Progenitor cell of endocrine pancreas (in vitro differentiated cells): ENCODE data around the gene CDC42BPB. TPM values are rescaled to one million over a fixed set of nuclear protein-coding genes. Genes with fewer than 3 reads are reported as not detected.
A peak's percentile ranks its signal among the peaks of the same experiment; 100 is the strongest.
"Not testable (repeated sequence)": the region's sequence is repeated elsewhere in the genome, so short reads cannot be mapped to it uniquely, and the experiment has no call there.

ENCODE experiments used
- DNase-seq: peaks from one replicate; pipeline ENCODE4 v3.0.0; 2021; ENCODE audit warnings: low spot score; ENCODE audit not compliant: unreplicated experiment
- H3K27ac Mint-ChIP-seq: 2 replicates; pipeline ENCODE4 v1.8.0; 2021; ENCODE audit warnings: mild to moderate bottlenecking, moderate library complexity, mixed read lengths
- H3K27me3 Mint-ChIP-seq: 2 replicates; pipeline ENCODE4 v1.8.0; 2021; ENCODE audit warnings: mixed read lengths
- H3K36me3 Mint-ChIP-seq: 2 replicates; pipeline ENCODE4 v1.8.0; 2022; ENCODE audit warnings: mixed read lengths; ENCODE audit not compliant: insufficient read depth
- H3K4me1 Mint-ChIP-seq: 2 replicates; pipeline ENCODE4 v1.8.0; 2021; ENCODE audit warnings: low read depth, mixed read lengths
- H3K4me3 Mint-ChIP-seq: 2 replicates; pipeline ENCODE4 v1.8.0; 2021; ENCODE audit warnings: low read depth, mild to moderate bottlenecking, moderate library complexity, mixed read lengths
- H3K9me3 Mint-ChIP-seq: 2 replicates; pipeline ENCODE4 v1.8.0; 2021; ENCODE audit warnings: low read depth, mixed read lengths
- total RNA-seq: library from RNA; stranded (reverse); gene quantifications from 2 replicates; pipeline ENCODE4 v1.2.1, GENCODE V29; 2021
- TF ChIP-seq, protein P1 (sequence below): fragments of 200-600 bp; sonication (generic); IDR thresholded peaks from one replicate; pipeline ENCODE4 v1.5.0; 2021; ENCODE audit warnings: antibody characterized with exemption, mild to moderate bottlenecking; ENCODE audit not compliant: unreplicated experiment

Gene CDC42BPB
- total RNA-seq, 1 donor from 2014 or later, result 105 TPM

DNA sequence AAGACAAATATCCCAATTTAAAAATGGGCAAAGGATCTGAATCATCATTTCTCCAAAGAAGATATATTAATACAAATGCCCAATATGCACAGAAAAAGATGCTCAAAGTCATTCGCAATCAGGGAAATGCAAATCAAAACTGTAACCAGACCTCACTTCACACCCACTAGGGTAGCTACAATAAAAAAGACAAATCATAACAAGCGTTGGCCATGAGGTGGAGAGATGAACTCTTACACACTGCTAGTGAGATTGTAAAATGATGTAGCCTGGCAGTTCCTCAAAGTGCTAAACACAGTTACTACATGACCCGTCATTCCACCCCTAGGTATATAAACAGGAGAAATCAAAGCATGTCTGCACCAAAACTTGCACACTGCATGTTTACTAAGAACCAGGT is 30.4 kb downstream of the CDC42BPB start:
- TF ChIP-seq, protein P1, sequence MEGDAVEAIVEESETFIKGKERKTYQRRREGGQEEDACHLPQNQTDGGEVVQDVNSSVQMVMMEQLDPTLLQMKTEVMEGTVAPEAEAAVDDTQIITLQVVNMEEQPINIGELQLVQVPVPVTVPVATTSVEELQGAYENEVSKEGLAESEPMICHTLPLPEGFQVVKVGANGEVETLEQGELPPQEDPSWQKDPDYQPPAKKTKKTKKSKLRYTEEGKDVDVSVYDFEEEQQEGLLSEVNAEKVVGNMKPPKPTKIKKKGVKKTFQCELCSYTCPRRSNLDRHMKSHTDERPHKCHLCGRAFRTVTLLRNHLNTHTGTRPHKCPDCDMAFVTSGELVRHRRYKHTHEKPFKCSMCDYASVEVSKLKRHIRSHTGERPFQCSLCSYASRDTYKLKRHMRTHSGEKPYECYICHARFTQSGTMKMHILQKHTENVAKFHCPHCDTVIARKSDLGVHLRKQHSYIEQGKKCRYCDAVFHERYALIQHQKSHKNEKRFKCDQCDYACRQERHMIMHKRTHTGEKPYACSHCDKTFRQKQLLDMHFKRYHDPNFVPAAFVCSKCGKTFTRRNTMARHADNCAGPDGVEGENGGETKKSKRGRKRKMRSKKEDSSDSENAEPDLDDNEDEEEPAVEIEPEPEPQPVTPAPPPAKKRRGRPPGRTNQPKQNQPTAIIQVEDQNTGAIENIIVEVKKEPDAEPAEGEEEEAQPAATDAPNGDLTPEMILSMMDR, result no peak
- H3K27me3 Mint-ChIP-seq, result no peaks in the 10 kb centered on the region
- no peak overlapping the region for H3K4me3 Mint-ChIP-seq
- peaks cover 5% of the 10 kb centered on the region for H3K36me3 Mint-ChIP-seq
- H3K4me1 Mint-ChIP-seq, result peaks cover 13% of the 10 kb centered on the region
- DNase-seq, result no peak
- no peak overlapping the region for H3K27ac Mint-ChIP-seq
- H3K9me3 Mint-ChIP-seq, result peaks cover 5% of the 10 kb centered on the region

DNA sequence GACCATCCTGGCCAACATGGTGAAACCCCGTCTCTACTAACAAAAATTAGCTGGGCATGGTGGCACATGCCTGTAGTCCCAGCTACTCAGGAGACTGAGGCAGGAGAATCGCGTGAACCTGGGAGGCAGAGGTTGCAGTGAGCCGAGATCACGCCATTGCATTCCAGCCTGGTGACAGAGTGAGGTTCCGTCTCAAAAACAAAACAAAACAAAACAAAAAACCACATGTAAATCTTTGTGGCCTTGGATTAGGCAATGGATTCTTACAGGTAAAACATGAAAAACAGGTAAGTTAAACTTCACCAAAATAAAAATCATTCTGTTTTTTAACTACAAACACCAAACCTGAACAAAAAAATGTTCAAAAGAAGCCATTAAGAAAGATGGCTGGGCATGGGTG is 31.2 kb downstream of the CDC42BPB start:
- H3K27ac Mint-ChIP-seq, H3K36me3 Mint-ChIP-seq, H3K9me3 Mint-ChIP-seq: not testable (repeated sequence)

DNA sequence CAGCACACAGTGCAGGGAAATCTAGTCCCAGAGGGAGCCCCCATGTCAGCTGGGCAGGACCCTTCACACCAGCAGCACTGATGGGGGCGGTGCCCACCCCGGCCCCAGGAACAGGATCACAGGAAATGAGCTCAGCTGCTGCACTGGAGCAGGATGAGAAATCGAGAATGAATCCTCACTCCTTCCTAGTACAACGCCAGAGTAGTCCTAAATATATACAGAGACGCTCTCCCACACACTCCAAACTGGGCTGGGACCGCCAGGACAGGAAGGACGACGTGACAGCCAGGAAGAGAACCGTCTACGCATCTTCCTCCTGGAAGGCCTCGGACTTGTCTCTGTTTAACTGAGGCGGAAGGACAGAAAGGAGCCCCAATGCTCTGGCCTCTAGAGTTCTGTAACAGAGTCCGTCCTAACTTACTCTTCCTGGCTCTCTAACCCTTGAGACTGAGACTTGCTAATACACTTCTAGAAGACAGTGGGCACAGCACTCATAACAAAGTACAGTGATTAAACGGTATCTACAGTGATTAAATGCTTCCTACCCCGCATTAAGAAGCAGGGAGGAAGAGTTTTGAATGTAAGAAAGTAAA is 33.4 kb downstream of the CDC42BPB start:
- TF ChIP-seq, protein P1, result no peak
- Mint-ChIP-seq H3K27ac (peak overlapping the region; percentile 36), H3K36me3 (peaks cover 12% of the 10 kb centered on the region), H3K9me3 (peaks cover 5% of the 10 kb centered on the region), H3K4me3 (no peak overlapping the region), H3K27me3 (no peaks in the 10 kb centered on the region), H3K4me1 (peaks cover 8% of the 10 kb centered on the region)
- DNase-seq, result no peak

More for the DNA sequence above, 31.2 kb downstream of the CDC42BPB start:
- H3K27me3 Mint-ChIP-seq, DNase-seq, H3K4me3 Mint-ChIP-seq: not testable (repeated sequence)
- H3K4me1 Mint-ChIP-seq, result peaks cover 10% of the 10 kb centered on the region

DNA sequence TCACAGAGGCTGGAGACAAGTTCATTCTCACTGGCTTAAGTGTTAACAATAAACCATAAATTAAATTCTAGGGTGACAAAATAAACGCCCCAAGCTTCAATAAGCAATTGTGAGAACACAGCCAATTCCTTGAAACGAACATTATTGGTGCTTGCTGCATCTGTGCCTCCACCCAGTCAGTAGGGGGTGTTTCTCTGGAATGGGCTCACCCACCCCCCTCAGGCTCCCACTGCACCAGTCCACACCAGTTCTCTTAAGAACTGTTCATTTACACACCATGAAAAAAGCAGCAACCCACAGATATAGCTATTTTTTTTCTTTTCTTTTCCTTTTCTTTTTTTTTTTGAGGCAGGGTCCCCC is 34.7 kb downstream of the CDC42BPB start:
- Mint-ChIP-seq H3K27ac (no peak overlapping the region), H3K4me1 (peaks cover 8% of the 10 kb centered on the region), H3K9me3 (peaks cover 5% of the 10 kb centered on the region), H3K27me3 (no peaks in the 10 kb centered on the region), H3K4me3 (no peak overlapping the region), H3K36me3 (peaks cover 12% of the 10 kb centered on the region)
- DNase-seq, result no peak
- TF ChIP-seq, protein P1, result no peak

DNA sequence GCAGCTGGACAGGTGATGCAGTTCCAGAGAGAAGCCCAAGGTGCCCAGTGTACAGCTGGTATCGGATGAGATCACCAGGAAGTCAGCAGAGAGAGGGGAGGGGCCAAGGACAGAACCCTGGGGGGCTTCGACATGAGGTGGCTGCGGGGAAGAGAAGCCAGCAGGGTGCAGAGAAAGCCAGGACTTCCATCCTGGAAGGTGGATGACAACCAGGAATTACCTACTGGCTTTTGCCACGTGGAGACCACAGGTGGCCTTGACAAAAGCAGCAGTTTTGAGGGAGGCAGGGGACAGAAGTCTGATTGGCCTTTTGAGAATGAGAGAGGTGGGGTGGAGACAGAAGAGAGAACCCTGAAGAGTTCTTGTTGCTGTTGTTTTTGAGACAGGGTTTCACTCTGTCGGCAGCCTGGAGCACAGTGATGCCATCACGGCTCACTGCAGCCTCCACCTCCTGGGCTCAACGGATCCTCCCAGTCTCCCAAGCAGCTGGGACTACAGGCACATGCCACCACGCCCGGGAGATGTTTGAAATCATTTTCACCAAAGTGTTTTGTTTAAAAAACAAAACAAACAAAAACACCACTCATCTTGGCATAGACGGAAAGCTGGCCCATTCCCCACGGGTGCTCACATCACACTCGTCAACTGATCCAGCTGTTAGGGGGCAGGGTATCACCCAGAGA is 35.2 kb downstream of the CDC42BPB start:
- TF ChIP-seq, protein P1, result no peak
- H3K27ac Mint-ChIP-seq, result peak overlapping the region; percentile 34

DNA sequence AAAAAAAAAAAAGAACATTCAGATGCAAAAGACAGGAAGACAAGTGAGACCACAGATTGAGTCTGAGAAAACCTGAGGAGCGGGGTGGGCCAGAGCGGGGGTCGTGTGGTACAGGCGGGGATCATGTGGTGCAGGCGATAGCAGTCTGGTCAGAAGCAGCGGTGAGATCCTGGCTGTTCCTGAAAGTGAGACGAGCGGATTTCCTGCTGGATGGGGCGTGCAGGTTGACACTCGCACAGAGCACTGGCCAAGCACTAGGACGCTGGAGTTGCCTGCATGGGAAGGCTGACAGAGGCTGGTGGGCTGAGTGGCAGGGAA is 35.7 kb downstream of the CDC42BPB start:
- Mint-ChIP-seq H3K4me1 (peaks cover 8% of the 10 kb centered on the region), H3K4me3 (no peak overlapping the region), H3K27ac (peak overlapping the region; percentile 59)

More for the DNA sequence above, 35.2 kb downstream of the CDC42BPB start:
- Mint-ChIP-seq H3K27me3 (no peaks in the 10 kb centered on the region), H3K4me3 (no peak overlapping the region), H3K9me3 (peaks cover 5% of the 10 kb centered on the region), H3K36me3 (peaks cover 12% of the 10 kb centered on the region), H3K4me1 (peaks cover 8% of the 10 kb centered on the region)
- no peak for DNase-seq

More for the DNA sequence above, 35.7 kb downstream of the CDC42BPB start:
- H3K36me3 Mint-ChIP-seq, result peaks cover 9% of the 10 kb centered on the region
- DNase-seq, result no peak
- H3K9me3 Mint-ChIP-seq, result peaks cover under 1% of the 10 kb centered on the region
- TF ChIP-seq, protein P1, result no peak
- no peaks in the 10 kb centered on the region for H3K27me3 Mint-ChIP-seq
